Breast epithelium (tissue), 4 donors: Measurements from ENCODE around the gene RHBG. TPM values are rescaled to one million over a fixed set of nuclear protein-coding genes. Genes with fewer than 3 reads are reported as not detected.

Experiments
- DNase-seq, 2 donors: peaks; one replicate each; pipeline ENCODE4 v3.0.0-alpha.2; 2019; ENCODE audit warnings: low spot score in 2 of 2
- H3K27ac ChIP-seq, 2 donors: fragments of 200-600 bp; sonication (generic) in 1 of 2; one replicate each; pipeline ENCODE4 v1.5.1; 2016 to 2019; ENCODE audit warnings: mild to moderate bottlenecking in 1 of 2
- H3K27me3 ChIP-seq, 2 donors: fragments of 200-600 bp; sonication (generic) in 1 of 2; one replicate each; pipeline versions ENCODE4 v1.5.1 to v1.6.0; 2017 to 2019; ENCODE audit warnings: control low read depth in 1 of 2, mild to moderate bottlenecking in 1 of 2
- H3K36me3 ChIP-seq: fragments of 200-600 bp; one replicate; pipeline ENCODE4 v1.5.1; 2019
- H3K4me1 ChIP-seq, 2 donors: fragments of 200-600 bp; sonication (generic); one replicate each; pipeline ENCODE4 v1.5.1; 2016 to 2019; ENCODE audit warnings: control low read depth in 1 of 2
- H3K4me3 ChIP-seq, 3 donors: fragments of 200-600 bp; sonication (generic); 1 replicate in 2 of 3; 2 replicates in 1 of 3; pipeline ENCODE4 v1.5.1; 2016 to 2019; ENCODE audit warnings: mild to moderate bottlenecking in 3 of 3, moderate library complexity in 2 of 3
- H3K9me3 ChIP-seq, 2 donors: fragments of 200-600 bp; sonication (generic) in 1 of 2; one replicate each; pipeline ENCODE4 v1.5.1; 2016 to 2019; ENCODE audit warnings: control low read depth in 1 of 2
- CTCF ChIP-seq, 3 donors: fragments of 450-650 bp; IDR thresholded peaks; one replicate each; pipeline ENCODE4 v1.5.1; 2016 to 2017; ENCODE audit warnings: antibody characterized with exemption in 3 of 3, mild to moderate bottlenecking in 3 of 3, moderate library complexity in 3 of 3
- POLR2A ChIP-seq: fragments of 450-650 bp; IDR thresholded peaks from one replicate; pipeline ENCODE4 v1.6.1; 2016; ENCODE audit warnings: antibody characterized with exemption, mild to moderate bottlenecking, moderate library complexity
- POLR2AphosphoS5 ChIP-seq, 3 donors: sonication (generic); formaldehyde crosslinking; IDR thresholded peaks; one replicate each; pipeline ENCODE4 v1.6.1; 2017; ENCODE audit warnings: antibody characterized with exemption in 3 of 3
- intact Hi-C: fragments of 100-400 bp; cut with DNase I; formaldehyde crosslinking; loops from one replicate; pipeline ENCODE4 v1.15.1; 2023; ENCODE audit warnings: low total_unique reads
- total RNA-seq, 3 donors: library from RNA; depleted of rRNA; stranded (reverse); fragments of >200 nt; gene quantifications; one replicate each; pipeline ENCODE4 v1.1.0, GENCODE V29; 2016

Gene RHBG
- total RNA-seq, 3 donors from 2014 or later = not detected

DNA sequence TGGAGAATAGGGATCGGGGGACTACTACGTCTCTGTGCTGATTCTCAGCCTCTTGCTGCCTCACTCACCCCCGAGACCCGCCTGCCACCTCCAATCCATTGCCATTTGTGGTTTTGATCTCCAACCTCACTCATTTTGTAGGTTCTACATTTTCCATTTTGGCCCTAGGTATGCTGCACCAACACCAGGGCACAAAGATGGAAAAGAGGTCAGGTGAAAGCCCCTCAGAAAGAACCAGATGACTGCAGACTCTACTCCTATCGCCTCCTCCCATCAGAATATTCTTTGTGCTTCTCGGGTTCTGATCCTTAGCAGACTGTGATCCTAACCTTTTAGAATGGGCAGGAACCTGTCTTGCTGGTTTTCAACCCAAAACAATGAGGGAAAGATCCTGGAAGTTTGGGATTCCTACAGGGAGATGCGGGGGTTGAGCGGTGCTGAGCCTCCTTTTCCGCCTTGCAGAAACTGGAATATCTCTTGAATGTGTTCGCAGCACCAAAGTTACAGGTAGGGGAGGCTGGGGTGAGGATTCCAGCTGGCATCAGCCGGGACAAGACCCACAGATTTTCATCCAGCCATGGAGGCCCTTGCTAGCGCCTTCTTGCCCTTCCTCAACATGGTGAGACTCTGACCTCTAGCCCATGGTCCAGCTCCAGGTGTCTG, 53.1 kb downstream of the RHBG start:
- TF ChIP-seq POLR2A (no peak), POLR2AphosphoS5 (IDR thresholded peaks at IDR 0.05) (no peak), CTCF (IDR thresholded peaks at IDR 0.05) (no peak)
- intact Hi-C loops = no loop called here
- H3K9me3 ChIP-seq = no peaks in the 10 kb centered on the region
- peaks cover 11 to 13% of the 10 kb centered on the region in 2 donors for H3K4me1 ChIP-seq
- peaks cover 7 to 53% of the 10 kb centered on the region in 2 donors for H3K27me3 ChIP-seq
- H3K27ac ChIP-seq = peak overlapping the region in 1 of 2 donors; percentile 50
- no peaks in the 10 kb centered on the region for H3K36me3 ChIP-seq
- peak overlapping the region; percentile 10 to 63 (median 51) for H3K4me3 ChIP-seq
- DNase-seq = no peak

- peaks cover 7 to 47% of the 10 kb centered on the region in 2 donors for H3K27me3 ChIP-seq
These were observed 53.6 kb downstream of the RHBG start for GRCh38 chr1:156422602-156423091.

GRCh38 chr1:156423422-156424352, 54.7 kb downstream of the RHBG start:
- Histone ChIP-seq H3K27me3 (peaks cover 7 to 48% of the 10 kb centered on the region in 2 donors), H3K4me3 (no peak overlapping the region), H3K27ac (no peak overlapping the region), H3K9me3 (no peaks in the 10 kb centered on the region), H3K4me1 (peaks cover 11 to 13% of the 10 kb centered on the region in 2 donors), H3K36me3 (no peaks in the 10 kb centered on the region)
- TF ChIP-seq POLR2AphosphoS5 (IDR thresholded peaks at IDR 0.05) (no peak), CTCF (IDR thresholded peaks at IDR 0.05) (no peak)
- intact Hi-C loops = no loop called here
- DNase-seq = no peak

More at GRCh38 chr1:156422602-156423091, 53.6 kb downstream of the RHBG start:
- Histone ChIP-seq H3K9me3 (no peaks in the 10 kb centered on the region), H3K4me1 (peaks cover 11 to 13% of the 10 kb centered on the region in 2 donors), H3K4me3 (no peak overlapping the region), H3K36me3 (no peaks in the 10 kb centered on the region), H3K27ac (no peak overlapping the region)
- intact Hi-C loops = no loop called here
- no peak for DNase-seq
- TF ChIP-seq POLR2AphosphoS5 (IDR thresholded peaks at IDR 0.05) (no peak), CTCF (IDR thresholded peaks at IDR 0.05) (no peak), POLR2A (no peak)

DNA sequence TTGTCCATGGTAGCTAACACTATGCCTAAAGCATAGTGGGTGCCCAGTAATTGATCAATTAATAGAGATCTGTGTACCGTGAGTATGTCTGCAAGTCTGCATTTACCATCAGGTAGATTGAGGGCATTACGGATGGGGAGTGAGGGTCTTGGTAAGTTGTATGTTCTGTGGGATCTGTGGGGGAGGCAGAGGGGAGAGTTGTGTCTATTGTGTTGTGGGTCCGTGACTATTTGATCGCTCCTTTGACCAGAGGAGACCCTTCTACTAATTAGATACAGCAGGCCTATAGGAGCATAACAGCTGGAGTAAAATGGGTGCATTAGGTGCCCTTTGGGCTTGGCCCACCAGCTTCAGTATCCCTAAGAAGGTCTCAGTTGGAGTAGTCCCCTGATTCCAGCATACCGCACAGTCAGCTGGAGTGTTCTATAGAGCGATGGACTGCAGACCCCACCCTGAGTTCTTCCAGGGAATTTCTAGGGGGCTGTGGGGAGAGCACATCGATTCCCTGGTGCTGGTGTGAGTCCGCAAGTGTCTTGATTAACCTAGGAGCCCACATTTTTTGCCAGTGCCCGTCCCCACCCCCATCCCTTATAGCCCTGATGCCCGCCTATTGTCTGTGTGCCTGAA, 55.9 kb downstream of the RHBG start:
- TF ChIP-seq POLR2A (no peak), POLR2AphosphoS5 (IDR thresholded peaks at IDR 0.05) (no peak), CTCF (IDR thresholded peaks at IDR 0.05) (no peak)
- intact Hi-C loops = no loop called here
- Histone ChIP-seq H3K4me1 (peaks cover 11 to 13% of the 10 kb centered on the region in 2 donors), H3K27ac (no peak overlapping the region), H3K9me3 (no peaks in the 10 kb centered on the region), H3K4me3 (no peak overlapping the region), H3K36me3 (no peaks in the 10 kb centered on the region), H3K27me3 (peaks cover 7 to 50% of the 10 kb centered on the region in 2 donors)
- DNase-seq = no peak
